HK-2 (cell line): ENCODE measurements around the gene NINL.
"Not testable (repeated sequence)": the region's sequence is repeated elsewhere in the genome, so short reads cannot be mapped to it uniquely, and the experiment has no call there.

Experiments used
- DNase-seq: peaks from one replicate; pipeline ENCODE4 v3.0.0-alpha.2; 2018; ENCODE audit not compliant: unreplicated experiment

The NINL gene

DNA sequence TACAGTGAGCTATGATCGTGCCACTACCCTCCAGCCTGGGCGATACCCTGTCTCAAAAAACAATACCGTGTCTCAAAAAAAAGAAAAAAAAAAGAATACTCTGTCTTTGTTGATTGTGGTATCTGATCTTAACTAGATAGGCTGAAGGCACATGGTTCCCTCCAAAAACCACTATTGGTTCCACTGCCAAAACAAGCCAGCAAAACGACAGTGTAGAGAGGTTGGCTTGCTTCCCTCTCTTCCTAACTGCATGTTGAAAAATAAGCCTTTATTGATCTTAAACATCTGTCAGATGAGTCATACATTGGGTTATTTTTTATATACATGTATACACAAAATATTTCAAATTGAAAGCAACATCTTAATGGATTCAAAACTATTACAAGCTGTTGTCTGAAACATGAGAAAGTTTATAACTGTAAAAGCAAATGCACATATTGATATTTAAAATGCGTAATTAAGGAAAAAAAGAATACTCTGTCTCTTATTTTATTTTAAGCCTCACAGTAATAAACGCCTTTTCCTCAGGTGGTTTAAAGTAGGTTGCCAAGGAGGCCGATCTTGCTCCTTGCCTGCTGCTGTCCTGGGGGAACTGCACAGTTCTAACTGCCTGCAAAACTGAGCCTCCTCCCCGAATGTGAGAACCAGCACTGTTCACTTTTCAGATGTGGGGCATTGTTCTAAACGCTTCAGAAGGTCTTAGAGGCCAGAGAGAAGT is 7.0 kb upstream of the NINL start:
- no peak for DNase-seq

DNA sequence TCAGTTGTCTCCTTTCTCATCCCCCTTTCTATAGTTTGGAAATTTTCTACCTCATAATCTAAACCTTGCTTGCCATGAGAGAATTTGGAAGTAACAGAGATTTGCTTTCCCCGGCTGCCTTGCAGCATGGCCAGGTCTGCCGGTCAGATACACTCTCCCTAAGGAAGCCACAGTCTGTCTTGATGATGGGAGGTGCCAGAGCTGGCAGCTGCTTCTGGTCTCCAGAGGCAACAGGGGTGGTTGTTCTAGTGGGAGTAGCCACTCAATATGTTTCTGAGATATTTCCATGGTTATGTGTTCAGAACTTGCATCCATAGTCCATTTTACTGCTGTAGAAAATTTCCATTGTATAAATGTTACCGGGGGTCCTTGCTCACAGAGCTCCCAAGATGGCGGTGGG is 5.4 kb upstream of the NINL start:
- not testable (repeated sequence) for DNase-seq

DNA sequence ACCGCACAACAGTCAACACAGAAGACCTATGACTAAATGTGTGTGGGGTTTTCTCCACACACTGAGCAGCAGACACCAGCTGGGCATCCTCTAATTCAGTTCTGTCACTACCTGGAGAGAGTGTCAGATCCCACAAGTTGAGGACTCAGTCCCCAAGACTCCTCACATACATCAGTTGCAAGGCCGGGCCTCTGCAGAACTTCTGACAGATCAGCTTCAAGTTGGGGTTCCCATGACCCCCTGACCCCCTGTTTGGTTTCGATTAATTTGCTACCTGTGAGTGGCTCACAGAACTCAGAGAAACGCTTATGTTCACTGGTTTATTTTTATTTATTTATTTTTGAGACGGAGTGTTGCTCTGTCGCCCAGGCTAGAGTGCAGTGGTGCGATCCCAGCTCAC is 3.2 kb upstream of the NINL start:
- no peak for DNase-seq

GRCh38 chr20:25587536-25587935 is 2.2 kb upstream of the NINL start:
- DNase-seq = no peak

DNA sequence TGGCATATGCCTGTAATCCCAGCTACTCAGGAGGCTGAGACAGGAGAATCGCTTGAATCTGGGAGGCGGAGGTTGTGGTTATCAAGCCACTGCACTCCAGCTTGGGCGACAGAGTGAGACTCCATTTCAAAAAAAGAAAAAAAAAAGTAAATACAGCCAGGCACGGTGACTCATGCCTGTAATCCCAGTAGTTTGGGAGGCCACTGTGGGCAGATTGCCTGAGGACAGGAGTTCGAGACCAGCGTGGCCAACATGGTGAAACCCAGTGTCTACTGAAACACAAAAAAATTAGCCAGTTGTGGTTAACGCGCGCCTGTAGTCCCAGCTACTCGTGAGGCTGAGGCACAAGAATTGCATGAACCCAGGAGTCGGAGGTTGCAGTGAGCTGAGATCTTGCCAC is 1.5 kb upstream of the NINL start:
- DNase-seq = no peak

DNA sequence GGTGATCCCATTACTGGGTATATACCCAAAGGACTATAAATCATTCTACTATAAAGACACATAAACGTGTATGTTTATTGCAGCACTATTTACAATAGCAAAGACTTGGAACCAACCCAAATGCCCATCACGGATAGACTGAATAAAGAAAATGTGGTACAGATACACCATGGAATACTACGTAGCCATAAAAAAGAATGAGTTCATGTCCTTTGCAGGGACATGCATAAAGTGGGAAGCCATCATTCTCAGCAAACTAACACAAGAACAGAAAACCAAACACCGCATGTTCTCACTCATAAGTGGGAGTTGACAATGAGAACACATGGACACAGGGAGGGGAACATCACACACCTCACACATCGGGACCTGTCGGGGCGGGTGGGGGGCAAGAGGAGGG is 1.7 kb downstream of the NINL start:
- not testable (repeated sequence) for DNase-seq

GRCh38 chr20:25580711-25581110 is 4.6 kb downstream of the NINL start:
- no peak for DNase-seq

DNA sequence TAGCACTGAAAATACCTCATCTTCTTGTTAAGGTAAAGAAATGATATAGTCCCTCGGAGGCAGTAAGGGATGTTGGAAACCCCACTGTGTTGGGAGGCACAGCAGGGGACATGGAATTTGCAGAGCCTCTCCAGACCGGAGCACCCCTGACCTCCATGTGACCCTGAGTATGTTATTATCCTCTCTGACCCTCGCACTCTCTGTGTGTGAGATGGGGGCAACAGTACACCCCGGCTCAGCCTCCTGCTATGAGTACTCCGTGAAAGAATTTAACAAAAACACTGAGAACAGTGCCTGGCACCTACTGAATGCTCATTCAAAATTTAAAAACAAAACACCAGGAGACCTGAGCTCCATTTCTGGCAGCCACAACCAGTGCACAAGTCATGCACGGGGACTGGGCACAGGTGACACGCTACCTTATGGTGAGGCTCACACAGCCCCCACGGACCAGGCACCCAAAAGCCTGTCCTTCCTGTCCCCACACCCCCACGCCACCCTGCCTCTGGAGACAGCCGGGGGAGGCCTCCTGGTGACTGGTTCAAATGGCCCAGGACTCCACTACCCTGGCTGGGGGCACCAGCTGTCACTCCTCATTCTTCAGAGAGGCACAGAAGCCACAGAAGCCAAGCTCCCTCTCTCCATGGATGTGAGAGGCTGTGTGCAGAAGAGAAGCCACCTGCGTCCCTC is 6.1 kb downstream of the NINL start:
- DNase-seq = no peak

DNA sequence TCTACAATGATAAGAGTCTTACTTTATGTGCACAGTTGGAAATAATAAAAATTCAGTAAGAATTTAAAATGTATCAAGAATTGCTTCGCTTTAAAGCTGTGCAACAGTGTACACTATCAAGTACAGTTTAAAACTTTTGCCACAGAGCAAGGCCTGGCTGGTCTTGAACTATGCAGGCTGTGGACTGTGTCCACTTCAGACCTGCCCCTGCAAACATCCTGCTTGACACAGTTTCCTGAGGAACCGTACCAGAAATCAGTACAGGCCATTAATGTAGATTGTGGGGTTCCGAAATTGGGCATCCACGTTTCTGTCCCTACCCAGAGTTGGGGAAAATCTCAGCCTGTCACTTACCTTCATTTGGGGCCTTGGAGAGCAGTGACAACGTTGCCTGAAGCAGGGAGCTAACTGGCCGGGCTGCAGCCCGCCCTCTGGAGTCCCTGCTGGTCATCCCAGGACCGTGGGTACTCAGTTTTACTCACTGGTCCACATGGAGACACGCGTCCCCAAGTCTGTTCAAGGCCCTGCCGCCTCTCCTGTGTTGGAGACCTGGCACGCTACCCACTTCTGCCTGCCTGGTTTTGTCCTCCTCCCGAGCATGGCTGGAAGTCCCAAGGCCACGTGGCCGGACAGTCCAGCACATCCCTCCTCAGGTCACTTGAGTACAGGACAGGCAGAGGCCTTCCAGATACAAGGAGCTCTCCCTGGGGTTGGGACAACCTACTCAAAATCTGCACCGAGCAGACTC is 8.4 kb downstream of the NINL start:
- no peak for DNase-seq

DNA sequence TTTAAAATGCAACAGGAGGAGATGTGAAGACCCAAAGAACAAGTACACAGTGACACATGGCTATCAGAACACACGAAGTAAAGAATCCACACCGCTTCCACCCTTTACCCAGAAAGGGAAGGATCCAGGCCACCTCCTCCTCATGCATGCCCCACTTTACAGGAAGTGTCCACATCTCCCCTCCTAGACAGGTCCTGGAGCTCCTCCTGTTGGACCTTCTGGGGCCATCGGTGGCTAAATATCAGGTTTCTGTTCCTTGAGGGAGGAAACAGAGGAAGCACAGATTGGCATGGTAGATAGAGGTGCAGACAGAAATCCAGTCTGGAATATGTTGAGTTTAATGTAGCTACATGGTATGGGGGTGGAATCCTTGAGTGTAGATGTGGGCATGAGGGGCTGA is 10.9 kb downstream of the NINL start:
- peak; percentile 29 for DNase-seq

- no peak for DNase-seq
These were observed 11.8 kb downstream of the NINL start for GRCh38 chr20:25573288-25574251.

GRCh38 chr20:25571817-25572216 is 13.5 kb downstream of the NINL start:
- no peak for DNase-seq

- no peak for DNase-seq
These were observed 14.1 kb downstream of the NINL start for GRCh38 chr20:25571240-25571639.

DNA sequence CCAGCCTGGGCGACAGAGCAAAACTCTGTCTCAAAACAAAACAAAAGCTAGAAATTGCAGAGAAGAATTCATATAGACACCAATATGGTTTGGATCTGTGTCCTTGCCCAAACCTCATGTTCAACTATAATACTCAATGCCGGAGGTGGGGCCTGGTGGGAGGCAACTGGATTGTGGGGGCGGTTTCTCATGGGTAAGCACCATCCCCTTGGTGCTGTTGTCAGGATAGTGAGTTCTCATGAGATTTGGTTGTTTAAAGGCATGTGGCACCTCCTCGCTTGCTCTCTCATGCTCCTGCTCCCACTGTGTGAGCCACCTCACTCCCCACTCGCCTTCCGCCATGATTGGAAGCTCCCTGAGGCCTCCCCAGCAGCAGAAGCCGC is 15.2 kb downstream of the NINL start:
- DNase-seq = no peak

GRCh38 chr20:25567286-25567685 is 18.0 kb downstream of the NINL start:
- no peak for DNase-seq

GRCh38 chr20:25566821-25567220 is 18.5 kb downstream of the NINL start:
- DNase-seq = no peak

DNA sequence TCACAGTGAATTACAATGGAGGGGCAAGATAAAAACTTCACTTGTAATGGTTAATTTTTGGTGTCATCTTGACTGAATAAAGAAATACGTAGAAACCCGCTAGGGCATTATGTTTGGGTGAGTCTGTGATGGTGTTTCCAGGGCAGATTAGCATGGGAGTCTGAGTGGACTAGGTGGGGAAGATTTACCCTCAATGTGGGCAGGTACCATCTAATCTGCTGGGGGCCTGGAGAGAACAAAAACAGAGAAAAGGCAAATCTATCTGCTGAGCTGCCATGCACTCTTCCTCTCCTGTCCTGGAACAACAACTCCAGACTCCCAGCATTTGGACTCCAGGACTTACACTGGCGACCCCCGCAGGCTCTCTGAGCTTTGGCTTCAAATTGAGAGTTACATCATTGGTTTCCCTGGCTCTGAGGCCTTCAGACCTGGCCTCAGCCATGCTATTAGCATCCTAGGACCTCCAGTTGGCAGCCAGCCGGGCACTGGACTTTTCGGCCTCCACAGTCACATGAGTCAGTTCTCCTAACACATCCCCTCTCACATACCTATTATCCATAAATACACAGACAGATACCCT is 19.7 kb downstream of the NINL start:
- no peak for DNase-seq

DNA sequence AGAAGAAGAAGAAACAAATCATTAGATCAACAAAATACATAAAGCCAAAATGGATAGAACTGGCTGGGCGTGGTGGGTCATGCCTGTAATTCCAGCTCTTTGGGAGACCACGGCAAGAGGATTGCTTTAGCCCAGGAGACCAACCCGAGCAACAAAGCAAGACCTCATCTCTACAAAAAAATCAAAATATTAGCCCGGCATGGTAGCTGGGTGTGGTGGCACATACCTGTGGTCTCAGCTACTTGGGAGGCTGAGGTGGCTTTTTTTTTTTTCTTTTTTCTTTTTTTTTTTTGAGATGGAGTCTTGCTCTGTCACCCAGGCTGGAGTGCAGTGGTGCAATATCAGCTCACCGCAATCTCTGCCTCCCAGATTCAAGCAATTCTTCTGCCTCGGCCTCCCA is 21.5 kb downstream of the NINL start:
- DNase-seq = no peak

DNA sequence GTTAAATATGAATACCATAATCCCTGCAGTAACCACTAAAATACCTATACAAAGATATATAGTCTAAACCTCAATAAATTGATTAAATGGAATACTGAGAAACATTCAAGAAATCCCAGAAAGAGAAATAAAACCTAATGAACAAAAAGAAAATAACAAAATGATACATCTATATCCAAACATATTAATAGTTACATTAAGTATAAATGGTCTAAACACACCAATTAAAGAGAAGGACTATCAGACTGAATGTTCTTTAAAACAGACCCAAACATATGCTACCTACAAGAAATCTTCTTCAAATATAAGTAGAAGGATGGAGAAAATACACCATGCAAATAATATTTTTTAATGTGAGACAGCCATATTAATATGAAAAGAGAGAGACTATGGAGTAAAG is 22.0 kb downstream of the NINL start:
- no peak for DNase-seq

GRCh38 chr20:25561771-25562170 is 23.6 kb downstream of the NINL start:
- DNase-seq = not testable (repeated sequence)

DNA sequence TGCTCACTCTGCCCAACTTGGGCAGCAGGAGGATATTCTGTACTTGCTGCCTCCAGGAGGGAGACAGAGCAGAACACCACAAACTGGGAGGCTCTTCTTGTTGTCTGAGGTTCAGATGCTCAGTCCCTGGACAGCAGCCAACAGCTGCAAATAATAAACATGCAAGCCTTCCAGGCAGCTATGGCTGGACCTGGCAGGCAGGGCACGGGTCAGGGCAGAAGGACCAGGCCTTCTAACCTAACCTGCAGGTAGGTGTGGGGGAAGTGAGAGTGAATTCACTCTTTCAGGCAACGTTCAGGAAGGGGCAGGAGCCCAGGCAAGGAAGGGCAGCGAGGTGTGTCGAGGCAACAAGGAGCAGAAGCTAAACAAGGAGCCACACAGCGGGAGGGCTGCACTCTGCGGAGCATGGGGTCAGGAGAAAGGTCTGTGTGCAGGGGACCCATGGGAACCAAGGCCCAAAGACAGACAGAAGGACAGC is 31.5 kb downstream of the NINL start:
- DNase-seq = no peak
